ENCODE measurements around the gene LRBA. TPM values are rescaled to one million over a fixed set of nuclear protein-coding genes. Genes with fewer than 3 reads are reported as not detected.

The LRBA gene
- total and polyA plus RNA-seq, 4 donors = 11.8 to 149 (median 34.2) TPM

- DNase-seq (no peak), ATAC-seq (ENCODE audit: insufficient read depth, low FRiP score) (no peak)
- no peak overlapping the region for H3K27ac ChIP-seq (ENCODE audit: low read depth in 1 of 2, low read length in 1 of 2)
- TF ChIP-seq CTCF (IDR thresholded peaks at IDR 0.05; ENCODE audit: control extremely low read depth, extremely low read depth) = no peak
- peaks cover 0 to 2% (median 0%) of the 10 kb centered on the region in 4 donors for H3K9me3 ChIP-seq (ENCODE audit: control insufficient read depth in 4 of 4, insufficient read depth in 3 of 4, low read length in 3 of 4)
- H3K4me1 ChIP-seq (ENCODE audit: control insufficient read depth in 5 of 5, insufficient read depth in 5 of 5, low read length in 5 of 5) = peaks cover 0 to 4% (median 0%) of the 10 kb centered on the region in 5 donors
- no peak overlapping the region for H3K4me3 ChIP-seq
- H3K36me3 ChIP-seq (ENCODE audit: control insufficient read depth in 4 of 4, insufficient read depth in 4 of 4, low read length in 4 of 4) = no peaks in the 10 kb centered on the region
- no peak overlapping the region for H3K9ac ChIP-seq (ENCODE audit: insufficient read depth in 1 of 2, low read length in 2 of 2)
- 97% methylated on average over 3 of the region's 3 CpGs for WGBS, 2 donors
- H3K27me3 ChIP-seq (ENCODE audit: control insufficient read depth in 3 of 3, insufficient read depth in 3 of 3, low read length in 2 of 3) = peaks cover 0 to 18% (median 15%) of the 10 kb centered on the region in 3 donors
Measured at GRCh38 chr4:150574678-150575077, 440.4 kb downstream of the LRBA start.

- no peaks in the 10 kb centered on the region for H3K4me1 ChIP-seq (ENCODE audit: control insufficient read depth in 5 of 5, insufficient read depth in 5 of 5, low read length in 5 of 5)
- H3K27me3 ChIP-seq (ENCODE audit: control insufficient read depth in 3 of 3, insufficient read depth in 3 of 3, low read length in 2 of 3) = peaks cover 0 to 7% (median 5%) of the 10 kb centered on the region in 3 donors
- H3K9ac ChIP-seq (ENCODE audit: insufficient read depth in 1 of 2, low read length in 2 of 2) = no peak overlapping the region
- H3K36me3 ChIP-seq (ENCODE audit: control insufficient read depth in 4 of 4, insufficient read depth in 4 of 4, low read length in 4 of 4) = no peaks in the 10 kb centered on the region
- H3K4me3 ChIP-seq = no peak overlapping the region
- H3K9me3 ChIP-seq (ENCODE audit: control insufficient read depth in 4 of 4, insufficient read depth in 3 of 4, low read length in 3 of 4) = no peaks in the 10 kb centered on the region
- ATAC-seq (ENCODE audit: insufficient read depth, low FRiP score) = no peak
- no peak for TF ChIP-seq CTCF (IDR thresholded peaks at IDR 0.05; ENCODE audit: control extremely low read depth, extremely low read depth)
- no peak for DNase-seq
- 78 to 87% methylated on average over 1 of the region's 1 CpG for WGBS, 2 donors
- no peak overlapping the region for H3K27ac ChIP-seq (ENCODE audit: low read depth in 1 of 2, low read length in 1 of 2)
Measured at GRCh38 chr4:150573534-150573933, 441.6 kb downstream of the LRBA start.

GRCh38 chr4:150572704-150573504, 442.2 kb downstream of the LRBA start:
- Histone ChIP-seq H3K9me3 (ENCODE audit: control insufficient read depth in 4 of 4, insufficient read depth in 3 of 4, low read length in 3 of 4) (no peaks in the 10 kb centered on the region), H3K36me3 (ENCODE audit: control insufficient read depth in 4 of 4, insufficient read depth in 4 of 4, low read length in 4 of 4) (no peaks in the 10 kb centered on the region), H3K27me3 (ENCODE audit: control insufficient read depth in 3 of 3, insufficient read depth in 3 of 3, low read length in 2 of 3) (peaks cover 0 to 3% (median 3%) of the 10 kb centered on the region in 3 donors), H3K9ac (ENCODE audit: insufficient read depth in 1 of 2, low read length in 2 of 2) (no peak overlapping the region), H3K4me3 (no peak overlapping the region), H3K4me1 (ENCODE audit: control insufficient read depth in 5 of 5, insufficient read depth in 5 of 5, low read length in 5 of 5) (no peaks in the 10 kb centered on the region), H3K27ac (ENCODE audit: low read depth in 1 of 2, low read length in 1 of 2) (no peak overlapping the region)
- ATAC-seq (ENCODE audit: insufficient read depth, low FRiP score) (no peak), DNase-seq (no peak)
- WGBS, 2 donors = 91 to 92% methylated on average over 5 of the region's 5 CpGs
- no peak for TF ChIP-seq CTCF (IDR thresholded peaks at IDR 0.05; ENCODE audit: control extremely low read depth, extremely low read depth)
